OCI-LY1 (cell line): ENCODE measurements around the gene IGSF5.

Experiments
- EZH2 ChIP-seq: fragments of 200-600 bp; sonication (generic), shearing (Covaris generic); IDR thresholded peaks from 2 replicates; pipeline ENCODE4 v1.8.0; 2017; ENCODE audit warnings: borderline replicate concordance, mixed run types, mild to moderate bottlenecking, antibody characterized with exemption, low read length, moderate library complexity, mixed read lengths
- TF ChIP-seq, protein P1 (sequence below): fragments of 200-600 bp; sonication (generic), shearing (Covaris generic); IDR thresholded peaks from 2 replicates; pipeline ENCODE4 v1.5.1; 2017; ENCODE audit warnings: mild to moderate bottlenecking, antibody characterized with exemption, low read length, moderate library complexity, mixed read lengths

- TF ChIP-seq EZH2: no peak
- TF ChIP-seq, protein P1, sequence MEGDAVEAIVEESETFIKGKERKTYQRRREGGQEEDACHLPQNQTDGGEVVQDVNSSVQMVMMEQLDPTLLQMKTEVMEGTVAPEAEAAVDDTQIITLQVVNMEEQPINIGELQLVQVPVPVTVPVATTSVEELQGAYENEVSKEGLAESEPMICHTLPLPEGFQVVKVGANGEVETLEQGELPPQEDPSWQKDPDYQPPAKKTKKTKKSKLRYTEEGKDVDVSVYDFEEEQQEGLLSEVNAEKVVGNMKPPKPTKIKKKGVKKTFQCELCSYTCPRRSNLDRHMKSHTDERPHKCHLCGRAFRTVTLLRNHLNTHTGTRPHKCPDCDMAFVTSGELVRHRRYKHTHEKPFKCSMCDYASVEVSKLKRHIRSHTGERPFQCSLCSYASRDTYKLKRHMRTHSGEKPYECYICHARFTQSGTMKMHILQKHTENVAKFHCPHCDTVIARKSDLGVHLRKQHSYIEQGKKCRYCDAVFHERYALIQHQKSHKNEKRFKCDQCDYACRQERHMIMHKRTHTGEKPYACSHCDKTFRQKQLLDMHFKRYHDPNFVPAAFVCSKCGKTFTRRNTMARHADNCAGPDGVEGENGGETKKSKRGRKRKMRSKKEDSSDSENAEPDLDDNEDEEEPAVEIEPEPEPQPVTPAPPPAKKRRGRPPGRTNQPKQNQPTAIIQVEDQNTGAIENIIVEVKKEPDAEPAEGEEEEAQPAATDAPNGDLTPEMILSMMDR: no peak
These were observed 30.7 kb upstream of the IGSF5 start for GRCh38 chr21:39714331-39714730.
